Left lung (tissue), 10 donors: ENCODE data around the gene PDE3A. TPM values are rescaled to one million over a fixed set of nuclear protein-coding genes. Genes with fewer than 3 reads are reported as not detected.

ENCODE experiments used
- ATAC-seq: fragments of 200-7000 bp; cut with Tn5 transposase; one replicate; pipeline ENCODE4 v1.9.1; 2020; ENCODE audit warnings: moderate library complexity
- DNase-seq, 4 donors: peaks; one replicate each; pipeline ENCODE4 v3.0.0-alpha.2; 2013 to 2020
- H3K27ac ChIP-seq, 2 donors: fragments of 200-600 bp; sonication (generic) in 1 of 2; one replicate each; pipeline versions ENCODE4 v1.5.0 to v1.8.0; 2020 to 2021
- H3K27me3 ChIP-seq, 2 donors: fragments of 200-600 bp; sonication (generic) in 1 of 2; one replicate each; pipeline versions ENCODE4 v1.5.0 to v1.8.0; 2020 to 2021
- H3K36me3 ChIP-seq, 2 donors: fragments of 200-600 bp; sonication (generic) in 1 of 2; one replicate each; pipeline versions ENCODE4 v1.5.0 to v1.8.0; 2020 to 2021
- H3K4me1 ChIP-seq, 2 donors: fragments of 200-600 bp; one replicate each; pipeline ENCODE4 v1.8.0; 2021
- H3K4me3 ChIP-seq, 2 donors: fragments of 200-600 bp; sonication (generic) in 1 of 2; one replicate each; pipeline versions ENCODE4 v1.5.0 to v1.8.0; 2020 to 2021; ENCODE audit warnings: mild to moderate bottlenecking in 1 of 2
- H3K9me3 ChIP-seq, 2 donors: fragments of 200-600 bp; sonication (generic) in 1 of 2; one replicate each; pipeline versions ENCODE4 v1.5.0 to v1.8.0; 2020 to 2021
- CTCF ChIP-seq, 2 donors: fragments of 200-600 bp; sonication (generic) in 1 of 2; IDR thresholded peaks; one replicate each; pipeline versions ENCODE4 v1.5.0 to v1.8.0; 2021; ENCODE audit warnings: antibody characterized with exemption in 2 of 2
- intact Hi-C, 2 donors: fragments of 100-400 bp; cut with DNase I; formaldehyde crosslinking; loops; one replicate each; pipeline versions ENCODE4 v1.11.2 to v1.14.2; 2022
- polyA plus RNA-seq, 6 donors: library from polyadenylated mRNA; unstranded; fragments of 120-200 nt; gene quantifications; one replicate each; pipeline ENCODE4 v1.2.1, GENCODE V29; 2013; ENCODE audit not compliant: insufficient read length in 6 of 6
- total RNA-seq, 2 donors: library from RNA; stranded (reverse); fragmentation: NEBNext Ultra II Directional; extraction: Animal tissue kit (Norgen Biotek cat#: 25700); gene quantifications; one replicate each; pipeline ENCODE4 v1.2.1, GENCODE V29; 2021
- donor health status: DM: no; HTN: yes; CAD: no.
- donor health status: DM: no; HTN: no; CAD: no.

The PDE3A gene
- total and polyA plus RNA-seq, 8 donors = 5.1 to 9.3 (median 7.8) TPM

GRCh38 chr12:20494851-20495250, 126.5 kb downstream of the PDE3A start:
- no peaks in the 10 kb centered on the region for H3K27me3 ChIP-seq

GRCh38 chr12:20495997-20496396, 127.7 kb downstream of the PDE3A start:
- intact Hi-C loops = no loop called here
- no peak for ATAC-seq

More at GRCh38 chr12:20494851-20495250, 126.5 kb downstream of the PDE3A start:
- H3K4me1 ChIP-seq = no peaks in the 10 kb centered on the region
- intact Hi-C loops = no loop called here
- H3K27ac ChIP-seq = no peak overlapping the region
- H3K36me3 ChIP-seq = no peaks in the 10 kb centered on the region
- TF ChIP-seq CTCF (IDR thresholded peaks at IDR 0.05) = no peak
- no peak for DNase-seq
- ATAC-seq = no peak
- H3K9me3 ChIP-seq = no peaks in the 10 kb centered on the region
- H3K4me3 ChIP-seq = no peak overlapping the region

GRCh38 chr12:20497707-20498106, 129.4 kb downstream of the PDE3A start:
- no peaks in the 10 kb centered on the region for H3K4me1 ChIP-seq
- H3K4me3 ChIP-seq = no peak overlapping the region
- H3K27ac ChIP-seq = no peak overlapping the region
- DNase-seq (no peak), ATAC-seq (no peak)
- no peaks in the 10 kb centered on the region for H3K27me3 ChIP-seq
- no peak for TF ChIP-seq CTCF (IDR thresholded peaks at IDR 0.05)
- H3K9me3 ChIP-seq = no peaks in the 10 kb centered on the region
- intact Hi-C loops = no loop called here
- no peaks in the 10 kb centered on the region for H3K36me3 ChIP-seq

More at GRCh38 chr12:20495997-20496396, 127.7 kb downstream of the PDE3A start:
- Histone ChIP-seq H3K4me3 (no peak overlapping the region), H3K27ac (no peak overlapping the region), H3K9me3 (no peaks in the 10 kb centered on the region), H3K36me3 (no peaks in the 10 kb centered on the region), H3K27me3 (no peaks in the 10 kb centered on the region), H3K4me1 (no peaks in the 10 kb centered on the region)
- no peak for TF ChIP-seq CTCF (IDR thresholded peaks at IDR 0.05)
- no peak for DNase-seq

GRCh38 chr12:20501958-20502357, 133.6 kb downstream of the PDE3A start:
- H3K9me3 ChIP-seq = no peaks in the 10 kb centered on the region
- no peak for DNase-seq
- TF ChIP-seq CTCF (IDR thresholded peaks at IDR 0.05) = no peak
- H3K27ac ChIP-seq = no peak overlapping the region
- no peaks in the 10 kb centered on the region for H3K4me1 ChIP-seq
- H3K27me3 ChIP-seq = no peaks in the 10 kb centered on the region
- intact Hi-C loops = no loop called here
- no peaks in the 10 kb centered on the region for H3K36me3 ChIP-seq
- no peak overlapping the region for H3K4me3 ChIP-seq
- no peak for ATAC-seq

- Histone ChIP-seq H3K27ac (no peak overlapping the region), H3K36me3 (no peaks in the 10 kb centered on the region), H3K9me3 (no peaks in the 10 kb centered on the region), H3K4me3 (no peak overlapping the region), H3K4me1 (no peaks in the 10 kb centered on the region), H3K27me3 (no peaks in the 10 kb centered on the region)
- intact Hi-C loops = no loop called here
- no peak for TF ChIP-seq CTCF (IDR thresholded peaks at IDR 0.05)
- DNase-seq (no peak), ATAC-seq (no peak)
Observed at GRCh38 chr12:20503858-20504257, 135.5 kb downstream of the PDE3A start.
